ENCODE data around the gene PALMD. TPM values are rescaled to one million over a fixed set of nuclear protein-coding genes. Genes with fewer than 3 reads are reported as not detected.
A peak's percentile ranks its signal among the peaks of the same experiment; 100 is the strongest.

The PALMD gene
- total RNA-seq, 1 experiment from 2014 or later, result 8.0 TPM

GRCh38 chr1:99645203-99645602 is 710 bp upstream of the PALMD start:
- Histone ChIP-seq H4K20me1 (ENCODE audit: low read length) (no peaks in the 10 kb centered on the region), H3K4me2 (ENCODE audit: low read length) (peak overlapping the region; percentile 84), H3K79me2 (ENCODE audit: low read length) (peaks cover 8% of the 10 kb centered on the region; the same call in 1 of the 2 replicates), H3K27me3 (ENCODE audit: low read length) (no peaks in the 10 kb centered on the region), H2AFZ (ENCODE audit: low read length) (peak overlapping the region; percentile 87), H3F3A (ENCODE audit: low read length, unreplicated experiment) (no peaks in the 10 kb centered on the region), H3K4me1 (ENCODE audit: insufficient read depth, low read length) (peaks cover 32% of the 10 kb centered on the region), H3K27ac (ENCODE audit: low read length) (peak overlapping the region; percentile 70), H3K9me3 (ENCODE audit: low read length) (no peaks in the 10 kb centered on the region), H3K9ac (ENCODE audit: low read length) (peak overlapping the region; percentile 60; the same call in 1 of the 2 replicates), H3K4me3 (ENCODE audit: low read length) (peak overlapping the region; percentile 70), H3K36me3 (ENCODE audit: low read depth, low read length) (no peaks in the 10 kb centered on the region), H3K9me2 (replicated peaks; ENCODE audit: low read length) (no peaks in the 10 kb centered on the region; the same call in 1 of the 2 replicates)
- ChIA-PET CTCF (interaction anchor here (1.3 kb wide), 1 partner anchor 118 kb away, joined by 5 read pairs; no protein-coding TSS in a partner anchor), POLR2A (ENCODE audit: unreplicated experiment) (interaction anchor here (0.5 kb wide), 1 partner anchor 50 kb away, joined by 3 read pairs; no protein-coding TSS in a partner anchor)
- intact Hi-C loops (cut with micrococcal nuclease), result loop anchor here (5.0 kb wide), 2 partner anchors 53 to 118 kb away; no protein-coding TSS in a partner anchor
- BruUV-seq (replicated peaks), result no TSS peak
- ATAC-seq, result peak; percentile 13
- TF ChIP-seq CTCF (conservative IDR thresholded peaks at IDR 0.05; ENCODE audit: low read depth, low read length), result no peak
- DNase-seq, result peak; percentile 82

- no peak for TF ChIP-seq EZH2phosphoT487 (IDR thresholded peaks at IDR 0.05; ENCODE audit: borderline replicate concordance, low read length)
- no peak for TF ChIP-seq CTCF (conservative IDR thresholded peaks at IDR 0.05; ENCODE audit: low read depth, low read length)
- no peak for TF ChIP-seq EZH2 (IDR thresholded peaks at IDR 0.05; ENCODE audit: low read length, unreplicated experiment)
- BruUV-seq (replicated peaks), result no TSS peak
- ATAC-seq (no peak), DNase-seq (no peak)
- peak overlapping the region; percentile 84 for H3K4me2 ChIP-seq (ENCODE audit: low read length)
- peak overlapping the region; percentile 70 for H3K27ac ChIP-seq (ENCODE audit: low read length)
- CTCF ChIA-PET, result interaction anchor here (0.6 kb wide), 1 partner anchor 897 kb away, joined by 5 read pairs; no protein-coding TSS in a partner anchor
- H3K27me3 ChIP-seq (ENCODE audit: low read length), result no peaks in the 10 kb centered on the region
- H3K36me3 ChIP-seq (ENCODE audit: low read depth, low read length), result no peaks in the 10 kb centered on the region
- H3K9ac ChIP-seq (ENCODE audit: low read length), result peak overlapping the region; percentile 60
- H3K4me3 ChIP-seq (ENCODE audit: low read length), result peak overlapping the region; percentile 70
- POLR2A ChIA-PET (ENCODE audit: unreplicated experiment), result no interaction called here
- no peaks in the 10 kb centered on the region for H4K20me1 ChIP-seq (ENCODE audit: low read length)
- peaks cover 8% of the 10 kb centered on the region; the same call in 1 of the 2 replicates for H3K79me2 ChIP-seq (ENCODE audit: low read length)
- H2AFZ ChIP-seq (ENCODE audit: low read length), result peak overlapping the region; percentile 87
- H3K4me1 ChIP-seq (ENCODE audit: insufficient read depth, low read length), result peaks cover 32% of the 10 kb centered on the region
- intact Hi-C loops (cut with micrococcal nuclease), result loop anchor here (1.0 to 5.0 kb wide), 4 partner anchors 55 to 120 kb away; no protein-coding TSS in a partner anchor
- H3K9me2 ChIP-seq (replicated peaks; ENCODE audit: low read length), result no peaks in the 10 kb centered on the region; the same call in 1 of the 2 replicates
- no peaks in the 10 kb centered on the region for H3K9me3 ChIP-seq (ENCODE audit: low read length)
- H3F3A ChIP-seq (ENCODE audit: low read length, unreplicated experiment), result no peaks in the 10 kb centered on the region
Observed at GRCh38 chr1:99646868-99647267, 955 bp downstream of the PALMD start.

GRCh38 chr1:99647490-99647889 is 1.6 kb downstream of the PALMD start:
- peak overlapping the region; percentile 84 for H3K4me2 ChIP-seq (ENCODE audit: low read length)
- H3K9me2 ChIP-seq (replicated peaks; ENCODE audit: low read length), result no peaks in the 10 kb centered on the region; the same call in 1 of the 2 replicates
- peak overlapping the region; percentile 70 for H3K27ac ChIP-seq (ENCODE audit: low read length)
- CTCF ChIA-PET, result no interaction called here
- H3K36me3 ChIP-seq (ENCODE audit: low read depth, low read length), result no peaks in the 10 kb centered on the region
- no peak for TF ChIP-seq EZH2 (IDR thresholded peaks at IDR 0.05; ENCODE audit: low read length, unreplicated experiment)
- TF ChIP-seq EZH2phosphoT487 (IDR thresholded peaks at IDR 0.05; ENCODE audit: borderline replicate concordance, low read length), result no peak
- TF ChIP-seq CTCF (conservative IDR thresholded peaks at IDR 0.05; ENCODE audit: low read depth, low read length), result no peak
- no peaks in the 10 kb centered on the region for H3K9me3 ChIP-seq (ENCODE audit: low read length)
- peaks cover 8% of the 10 kb centered on the region; the same call in 1 of the 2 replicates for H3K79me2 ChIP-seq (ENCODE audit: low read length)
- peaks cover 32% of the 10 kb centered on the region for H3K4me1 ChIP-seq (ENCODE audit: insufficient read depth, low read length)
- POLR2A ChIA-PET (ENCODE audit: unreplicated experiment), result no interaction called here
- ATAC-seq (peak; percentile 21; the same call in 1 of the 2 replicates), DNase-seq (no peak)
- no peaks in the 10 kb centered on the region for H3K27me3 ChIP-seq (ENCODE audit: low read length)
- H3K4me3 ChIP-seq (ENCODE audit: low read length), result peak overlapping the region; percentile 70
- BruUV-seq (replicated peaks), result TSS peak; percentile 90
- H3F3A ChIP-seq (ENCODE audit: low read length, unreplicated experiment), result no peaks in the 10 kb centered on the region
- H4K20me1 ChIP-seq (ENCODE audit: low read length), result no peaks in the 10 kb centered on the region
- peak overlapping the region; percentile 87; the same call in 1 of the 2 replicates for H2AFZ ChIP-seq (ENCODE audit: low read length)
- H3K9ac ChIP-seq (ENCODE audit: low read length), result peak overlapping the region; percentile 60
- intact Hi-C loops (cut with micrococcal nuclease), result loop anchor here (1.0 to 5.0 kb wide), 4 partner anchors 55 to 120 kb away; no protein-coding TSS in a partner anchor

Measured in PC-3 (cell line).